ENCODE data around the gene UBE2E3. TPM values are rescaled to one million over a fixed set of nuclear protein-coding genes. Genes with fewer than 3 reads are reported as not detected.
A peak's percentile ranks its signal among the peaks of the same experiment; 100 is the strongest.

The UBE2E3 gene
- total RNA-seq, 1 donor, result 172 TPM

GRCh38 chr2:180971811-180972210 lies 8.6 kb upstream of the UBE2E3 start:
- no peak for DNase-seq (ENCODE audit: low read depth)
- TF ChIP-seq CTCF (IDR thresholded peaks at IDR 0.05; ENCODE audit: insufficient read depth, low read length), result no peak
- H3K4me3 ChIP-seq (ENCODE audit: low read depth, low read length), result no peak overlapping the region

DNA sequence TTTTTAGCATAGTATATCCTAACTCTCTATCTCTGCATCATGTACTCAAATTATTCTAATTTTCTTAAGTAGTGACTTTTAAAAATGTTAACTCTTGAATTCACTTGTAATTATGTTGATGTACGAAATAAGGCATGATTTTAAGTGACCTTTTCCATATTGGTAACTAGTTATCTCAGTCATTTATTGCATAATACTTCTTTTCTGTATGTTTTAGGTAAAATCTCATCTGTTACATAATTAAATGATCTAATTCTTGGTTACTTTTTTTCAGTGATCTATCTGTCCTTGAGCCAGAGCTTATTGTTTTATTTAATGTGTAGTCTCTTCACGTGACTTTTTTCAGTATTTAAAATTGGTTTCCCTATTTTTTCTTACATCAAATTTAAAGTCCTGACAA lies 4.8 kb upstream of the UBE2E3 start:
- H3K4me3 ChIP-seq (ENCODE audit: low read depth, low read length), result no peak overlapping the region
- no peak for TF ChIP-seq CTCF (IDR thresholded peaks at IDR 0.05; ENCODE audit: insufficient read depth, low read length)
- no peak for DNase-seq (ENCODE audit: low read depth)

GRCh38 chr2:180978903-180979748 lies 1.3 kb upstream of the UBE2E3 start:
- no peak for TF ChIP-seq CTCF (IDR thresholded peaks at IDR 0.05; ENCODE audit: insufficient read depth, low read length)
- DNase-seq (ENCODE audit: low read depth), result peak; percentile 63
- H3K4me3 ChIP-seq (ENCODE audit: low read depth, low read length), result peak overlapping the region; percentile 61

- no peak for DNase-seq (ENCODE audit: low read depth)
- H3K4me3 ChIP-seq (ENCODE audit: low read depth, low read length), result peak overlapping the region; percentile 61
- TF ChIP-seq CTCF (IDR thresholded peaks at IDR 0.05; ENCODE audit: insufficient read depth, low read length), result no peak
These were observed 678 bp upstream of the UBE2E3 start for GRCh38 chr2:180979749-180980105.

DNA sequence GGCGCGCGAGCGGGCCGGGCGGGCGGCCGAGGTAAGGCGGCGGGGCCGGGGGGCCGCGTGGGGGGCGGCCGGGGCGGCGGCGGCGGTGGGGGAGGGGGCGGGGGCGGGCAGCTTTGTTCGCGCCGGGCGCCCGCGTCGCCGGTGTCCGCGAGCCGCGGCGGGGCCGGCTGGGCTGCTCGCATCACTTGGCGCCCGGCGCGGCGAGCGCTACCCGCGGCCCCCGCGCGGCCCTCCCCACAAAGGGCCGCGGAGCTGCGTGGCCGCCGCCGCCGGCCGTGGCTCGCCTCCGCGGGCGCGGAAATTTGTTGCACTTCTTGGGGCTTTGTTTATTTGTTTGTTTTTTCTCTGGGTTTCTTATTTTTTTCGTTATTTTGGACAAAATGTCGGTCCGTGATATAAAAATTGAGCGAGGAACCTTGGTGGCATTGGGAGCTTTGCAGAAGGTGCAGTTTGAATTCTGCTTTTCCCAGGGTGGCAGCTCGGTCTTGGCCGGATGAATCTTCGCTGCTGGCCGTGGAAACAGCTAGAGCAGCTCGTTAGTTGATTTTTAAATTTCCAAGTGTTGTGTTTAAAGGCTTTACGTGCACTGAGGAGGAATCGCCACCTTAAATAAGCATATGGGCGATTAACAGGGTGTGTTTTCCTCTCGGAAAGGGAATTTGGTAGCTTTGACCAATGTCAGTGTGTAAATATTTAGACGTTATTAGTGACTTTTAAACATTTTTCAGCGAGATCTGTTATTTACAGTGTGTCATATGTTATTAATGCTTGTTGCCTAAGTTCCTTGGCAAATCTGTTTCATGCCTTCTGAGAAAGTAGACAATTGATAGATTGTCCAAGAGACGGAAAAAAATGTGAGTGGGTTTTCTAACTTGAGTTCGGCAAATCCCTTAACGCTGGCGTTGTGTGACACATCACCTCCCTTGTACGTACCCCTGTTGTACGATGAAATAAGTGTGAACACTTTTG lies 822 bp downstream of the UBE2E3 start:
- DNase-seq (ENCODE audit: low read depth), result peak; percentile 48
- peak overlapping the region; percentile 84 for H3K4me3 ChIP-seq (ENCODE audit: low read depth, low read length)
- no peak for TF ChIP-seq CTCF (IDR thresholded peaks at IDR 0.05; ENCODE audit: insufficient read depth, low read length)

GRCh38 chr2:180983468-180984242 lies 3.2 kb downstream of the UBE2E3 start:
- DNase-seq (ENCODE audit: low read depth), result peak; percentile 70

More at GRCh38 chr2:180983468-180984242, 3.2 kb downstream of the UBE2E3 start:
- TF ChIP-seq CTCF (IDR thresholded peaks at IDR 0.05; ENCODE audit: insufficient read depth, low read length), result peak; percentile 50
- peak overlapping the region; percentile 8 for H3K4me3 ChIP-seq (ENCODE audit: low read depth, low read length)
